T-helper 2 cell (primary cell): ENCODE measurements around the gene VIPR2.

Experiments
- DNase-seq, 5 experiments: peaks; one replicate each; pipeline versions ENCODE4 v3.0.0 to v3.0.0-alpha.2; 2012 to 2022

VIPR2 gene

DNA sequence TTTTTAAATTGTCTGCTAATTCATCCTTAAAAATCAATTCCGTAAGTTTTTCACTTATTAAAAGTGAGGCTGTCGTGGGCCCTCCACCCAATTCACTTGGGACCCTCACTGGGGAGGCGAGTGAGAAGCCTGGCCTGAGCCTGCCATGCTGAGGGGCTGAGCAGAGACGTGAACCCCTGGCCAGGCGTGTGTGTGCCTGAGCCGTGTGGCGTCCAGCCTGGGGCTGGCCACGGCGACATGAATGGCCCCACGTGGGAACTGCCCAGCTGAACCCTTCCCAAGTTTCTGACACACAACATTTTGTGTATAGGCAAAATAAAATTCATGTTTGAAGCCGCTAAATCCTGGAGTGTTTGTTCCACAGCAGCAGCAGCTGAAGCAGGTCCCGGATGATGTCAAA lies 13.0 kb upstream of the VIPR2 start:
- no peak for DNase-seq

DNA sequence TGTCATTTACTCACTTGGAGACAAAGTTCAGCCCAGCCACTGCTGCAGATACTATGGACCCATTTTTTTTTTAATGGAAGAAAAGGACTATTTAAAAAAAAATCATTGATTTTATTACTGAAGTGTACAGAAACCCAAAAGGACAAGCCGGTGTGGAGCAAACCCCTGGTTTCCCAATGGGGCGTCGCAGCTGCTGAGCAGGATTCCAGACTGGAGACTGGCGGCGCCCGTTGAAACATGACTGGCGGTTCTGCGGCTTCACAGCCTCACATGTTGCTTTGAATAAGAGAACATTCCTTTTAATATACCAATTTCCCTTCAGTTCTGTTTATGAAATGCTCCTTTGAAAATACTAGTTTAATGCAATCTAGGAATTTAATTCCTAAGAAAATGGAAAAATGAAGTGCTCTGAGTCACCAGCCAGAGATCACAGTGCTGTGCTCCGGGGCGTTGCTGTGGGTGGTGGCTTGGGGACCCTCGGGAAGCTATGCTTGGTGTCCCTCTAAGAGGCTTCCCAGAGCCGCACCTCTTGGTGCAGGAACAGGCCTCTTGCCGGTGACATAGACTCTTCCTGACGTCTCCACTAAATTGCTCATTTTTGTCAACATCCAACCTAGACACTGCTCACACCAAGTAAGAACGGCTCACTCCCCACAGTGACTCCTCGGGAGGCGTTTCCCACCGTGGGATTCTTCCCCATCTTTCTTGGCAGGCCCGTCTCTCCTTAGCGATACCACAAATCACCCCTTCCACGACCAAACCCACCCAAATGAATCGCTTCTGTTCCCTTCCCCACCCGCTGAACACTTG lies 12.0 kb upstream of the VIPR2 start:
- DNase-seq: no peak

DNA sequence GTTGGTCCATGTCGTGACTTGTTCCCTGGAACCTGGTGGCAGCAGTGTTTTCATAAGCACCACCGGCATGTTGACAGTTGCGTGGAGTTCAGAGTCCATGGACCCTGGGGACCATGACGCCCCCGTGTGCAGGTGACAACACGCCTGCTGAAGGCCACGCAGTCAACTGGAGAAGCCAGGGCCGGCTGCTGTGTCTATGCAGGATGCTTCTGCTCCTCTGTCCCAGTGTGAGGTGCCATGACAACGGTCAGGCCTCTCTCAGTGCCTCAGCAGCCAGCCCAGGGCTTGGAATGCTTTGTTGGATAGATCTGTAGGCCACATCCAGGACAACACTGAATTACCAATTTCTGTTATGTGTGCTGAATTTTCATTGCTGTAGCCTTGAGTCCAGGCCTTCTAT lies 10.7 kb upstream of the VIPR2 start:
- no peak for DNase-seq

DNA sequence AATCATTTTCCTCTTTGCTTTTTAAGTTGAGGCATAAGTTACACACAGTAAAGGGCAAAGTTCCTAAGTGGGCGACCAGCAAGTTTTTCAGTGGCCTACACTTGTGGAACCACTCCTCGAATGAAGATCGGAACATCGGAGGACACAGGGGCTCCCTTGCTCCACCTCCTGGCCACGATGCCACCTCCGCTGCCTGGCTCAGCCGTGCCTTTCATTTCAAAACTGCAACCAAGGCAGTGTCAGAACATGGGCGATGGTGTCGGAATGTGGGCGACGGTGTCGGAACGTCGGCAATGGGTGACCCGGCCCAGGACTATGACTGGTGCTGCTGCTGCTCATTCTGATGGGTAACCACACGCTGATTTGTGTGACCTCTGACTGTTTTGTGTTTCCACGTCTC lies 9.6 kb upstream of the VIPR2 start:
- DNase-seq: no peak

DNA sequence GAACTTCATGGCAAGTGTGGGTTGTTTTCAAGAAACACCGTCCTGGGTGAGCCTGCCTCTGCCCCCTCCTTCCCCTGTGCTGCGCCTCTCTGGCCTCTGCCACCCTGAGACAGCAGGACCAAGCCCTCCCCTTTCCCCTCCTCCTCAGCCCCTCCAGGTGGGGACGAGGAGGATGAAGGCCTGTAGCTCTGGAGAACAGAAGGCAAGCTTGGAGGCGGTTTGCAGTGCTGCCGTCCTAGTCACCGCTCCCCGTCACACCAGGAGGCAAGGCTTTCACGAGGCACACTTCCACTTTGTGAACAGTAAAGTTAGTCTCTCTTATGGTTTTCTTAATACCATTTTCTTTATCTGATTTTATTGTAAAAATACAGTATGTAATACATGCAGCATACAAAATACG lies 8.8 kb upstream of the VIPR2 start:
- DNase-seq: no peak

DNA sequence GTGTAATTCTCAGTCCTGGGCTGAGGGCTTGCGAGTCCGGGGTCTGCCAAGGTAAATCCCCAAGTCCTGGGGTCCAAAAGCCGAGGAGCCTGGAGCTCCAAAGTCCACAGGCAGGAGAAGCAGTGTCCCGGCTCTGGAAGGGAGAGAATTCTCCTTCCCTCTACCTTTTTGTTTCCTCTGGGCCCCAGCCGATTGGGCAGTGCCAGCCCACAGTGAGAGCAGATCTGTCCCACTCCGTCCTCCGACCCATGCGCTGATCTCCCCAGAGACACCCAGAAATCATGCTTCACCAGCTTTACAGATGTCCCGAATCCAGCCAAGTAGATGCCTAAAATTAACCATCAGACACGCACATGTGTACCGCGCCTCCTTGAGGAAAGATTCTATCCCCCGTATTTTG lies 8.1 kb upstream of the VIPR2 start:
- DNase-seq: no peak

DNA sequence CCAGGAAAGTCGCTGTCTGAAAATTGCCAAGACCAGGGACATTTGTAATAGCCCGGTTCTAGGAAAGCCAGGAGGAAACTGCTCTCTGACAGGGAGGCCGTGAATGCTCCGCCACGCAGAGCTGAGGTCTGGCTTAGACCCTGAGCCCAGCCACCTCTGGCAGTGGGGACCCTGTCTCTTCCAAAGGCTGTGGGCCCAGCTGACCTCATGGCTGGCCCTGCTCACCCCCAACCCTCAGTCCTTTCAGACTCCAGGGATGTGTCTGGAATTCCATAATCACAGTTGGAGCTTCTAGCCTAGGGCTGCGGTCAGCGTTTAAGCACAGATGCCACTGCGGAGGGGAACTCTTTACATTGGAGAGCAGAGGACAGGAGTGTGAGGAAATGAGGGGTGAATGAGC lies 6.6 kb upstream of the VIPR2 start:
- DNase-seq: no peak

DNA sequence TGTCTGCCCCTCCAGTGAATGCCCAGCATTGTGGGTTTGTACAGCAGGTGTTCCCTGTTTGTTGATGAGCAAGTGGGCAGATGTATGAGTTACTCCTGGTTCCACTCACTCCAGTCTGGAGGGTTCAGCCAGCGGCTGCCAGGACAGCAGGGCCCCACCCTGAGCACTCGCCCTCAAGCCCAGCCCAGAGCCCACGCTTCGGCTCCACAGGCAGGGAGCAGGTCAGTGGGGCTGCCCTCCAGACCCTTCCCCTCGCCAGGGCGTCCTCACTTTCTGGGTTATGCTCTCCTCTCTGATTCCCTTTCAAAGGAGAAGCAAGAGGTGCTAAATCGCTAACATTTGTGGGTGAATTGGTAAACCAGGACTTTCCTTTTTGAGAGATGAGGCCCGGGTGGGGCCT lies 4.8 kb upstream of the VIPR2 start:
- DNase-seq: no peak

DNA sequence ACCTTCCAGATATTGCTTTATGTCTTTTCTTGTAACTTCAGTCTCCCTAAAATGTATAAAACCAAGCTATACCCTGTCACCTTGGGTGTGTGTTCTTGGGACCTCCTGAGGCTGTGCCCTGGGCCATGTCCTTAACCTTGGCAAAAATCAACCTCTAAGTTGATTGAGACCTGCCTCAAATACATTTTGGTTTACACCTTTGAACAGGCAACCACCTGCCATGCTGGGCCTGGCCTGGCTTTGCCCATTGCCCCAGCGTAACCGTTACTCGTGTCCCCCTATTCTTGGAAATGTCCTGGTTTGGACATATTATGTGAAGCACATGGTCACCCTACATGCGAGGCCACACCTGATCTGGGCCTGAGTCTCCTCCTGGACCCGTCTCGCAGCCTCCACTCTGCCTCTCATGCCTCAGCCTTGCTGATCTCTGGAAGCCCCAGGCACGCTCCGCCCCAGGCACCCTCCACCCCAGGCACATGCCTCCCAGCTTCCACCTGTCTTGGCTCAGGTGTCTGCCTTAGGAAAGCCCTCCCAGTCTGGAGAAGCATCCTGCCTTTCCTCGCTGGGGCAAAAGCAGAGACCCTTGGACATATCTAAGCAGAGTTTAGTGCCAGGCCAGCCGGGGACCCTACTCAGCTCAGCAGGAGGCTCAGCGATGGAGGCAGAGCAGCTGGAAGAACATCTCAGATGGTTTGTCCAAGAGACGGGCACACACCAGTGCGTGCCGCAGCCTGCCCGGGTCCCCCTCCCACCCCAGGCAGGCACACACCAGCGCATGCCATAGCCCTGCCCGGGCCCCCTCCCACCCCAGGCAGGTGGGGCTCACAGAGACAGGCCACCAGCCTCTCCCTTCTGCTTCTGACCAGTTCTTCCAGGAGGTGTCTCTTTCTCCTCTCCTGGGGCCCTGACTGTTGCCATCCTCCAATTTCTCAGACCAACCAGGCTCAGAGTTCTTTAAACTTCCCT lies 4.0 kb upstream of the VIPR2 start:
- DNase-seq: no peak

DNA sequence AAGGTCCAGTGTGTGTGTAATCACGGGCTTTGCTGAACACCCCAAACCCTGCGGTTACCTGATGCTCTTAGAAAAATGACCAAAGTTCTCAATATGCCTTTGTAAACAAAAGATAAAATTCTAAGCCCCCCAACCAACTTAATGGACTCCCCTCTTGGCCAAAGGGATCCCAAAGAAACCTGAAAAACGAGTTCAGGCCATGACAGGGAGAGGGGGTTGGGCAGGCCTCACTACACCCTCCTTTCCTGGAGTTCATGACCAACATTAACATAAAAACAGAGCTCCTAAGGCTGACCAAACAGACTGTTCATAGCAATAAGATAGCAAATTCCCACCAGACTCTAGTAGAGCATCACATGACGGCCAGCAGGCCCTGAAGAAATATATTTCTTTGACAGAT lies 3.0 kb upstream of the VIPR2 start:
- no peak for DNase-seq

DNA sequence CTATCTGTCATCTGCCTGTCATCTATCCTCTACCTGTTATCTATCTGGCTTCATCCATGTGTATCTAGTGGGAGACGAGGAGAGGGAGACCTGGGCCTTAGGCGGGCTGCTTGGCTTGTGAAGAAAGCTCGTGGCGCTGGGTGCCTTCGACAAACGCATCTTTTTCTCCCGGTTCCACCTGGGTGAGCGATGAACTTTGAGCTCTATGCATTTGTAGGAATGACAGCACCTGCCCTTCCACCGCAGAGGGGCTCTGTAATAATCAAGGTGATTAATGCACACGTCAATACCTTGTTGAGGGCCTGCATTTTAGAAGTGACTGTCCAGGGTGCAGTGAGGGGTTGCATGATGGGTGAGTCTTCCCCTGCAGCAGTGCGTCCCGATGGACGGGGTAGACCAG lies 2.6 kb upstream of the VIPR2 start:
- no peak for DNase-seq

DNA sequence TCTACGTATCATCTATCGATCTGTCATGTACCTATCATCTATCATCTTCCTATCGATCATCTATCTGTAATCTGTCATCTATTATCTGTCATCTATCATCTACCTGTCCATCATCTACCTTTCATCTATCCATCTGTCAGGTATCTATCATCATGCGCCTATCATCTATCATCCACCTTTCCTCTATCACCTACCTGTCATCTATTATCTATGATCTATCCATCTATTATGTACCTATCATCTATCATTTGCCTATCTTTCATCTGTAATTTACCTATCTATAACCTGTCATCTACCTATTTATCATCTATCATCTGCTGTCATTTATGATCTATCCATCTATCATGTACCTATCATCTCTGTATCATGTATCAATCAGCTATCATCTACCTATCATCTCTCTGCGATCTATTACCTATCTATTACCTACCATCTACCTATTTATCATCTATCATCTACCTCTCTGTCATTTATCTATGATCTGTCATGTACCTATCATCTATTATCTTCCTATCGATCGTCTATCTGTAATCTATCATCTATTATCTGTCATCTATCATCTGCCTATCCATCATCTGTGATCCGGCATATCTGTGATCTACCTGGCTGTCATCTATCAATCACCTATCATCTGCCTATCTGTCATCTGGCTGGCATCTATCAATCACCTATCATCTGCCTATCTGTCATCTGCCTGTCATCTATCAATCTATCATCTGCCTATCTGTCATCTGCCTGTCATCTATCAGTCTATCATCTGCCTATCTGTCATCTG lies 1.6 kb upstream of the VIPR2 start:
- DNase-seq: no peak

DNA sequence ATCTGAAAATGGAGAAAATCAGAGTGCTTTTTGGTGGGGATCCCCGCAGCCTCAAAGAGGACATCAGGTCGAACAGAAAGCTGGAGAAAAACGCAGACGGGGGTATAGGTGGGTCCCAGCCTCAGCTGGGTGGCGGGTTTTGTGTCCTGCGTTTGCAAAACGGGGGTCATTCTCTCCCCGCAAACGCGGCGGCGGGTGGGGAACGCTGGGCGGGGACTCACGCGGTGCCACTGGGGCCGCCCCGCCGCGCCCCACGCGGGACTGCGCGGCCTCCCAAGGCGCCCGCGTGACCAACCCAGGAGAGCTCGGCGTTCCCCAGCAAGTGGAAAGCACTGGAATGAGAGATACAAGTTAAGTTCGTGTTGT lies 806 bp upstream of the VIPR2 start:
- DNase-seq: no peak

DNA sequence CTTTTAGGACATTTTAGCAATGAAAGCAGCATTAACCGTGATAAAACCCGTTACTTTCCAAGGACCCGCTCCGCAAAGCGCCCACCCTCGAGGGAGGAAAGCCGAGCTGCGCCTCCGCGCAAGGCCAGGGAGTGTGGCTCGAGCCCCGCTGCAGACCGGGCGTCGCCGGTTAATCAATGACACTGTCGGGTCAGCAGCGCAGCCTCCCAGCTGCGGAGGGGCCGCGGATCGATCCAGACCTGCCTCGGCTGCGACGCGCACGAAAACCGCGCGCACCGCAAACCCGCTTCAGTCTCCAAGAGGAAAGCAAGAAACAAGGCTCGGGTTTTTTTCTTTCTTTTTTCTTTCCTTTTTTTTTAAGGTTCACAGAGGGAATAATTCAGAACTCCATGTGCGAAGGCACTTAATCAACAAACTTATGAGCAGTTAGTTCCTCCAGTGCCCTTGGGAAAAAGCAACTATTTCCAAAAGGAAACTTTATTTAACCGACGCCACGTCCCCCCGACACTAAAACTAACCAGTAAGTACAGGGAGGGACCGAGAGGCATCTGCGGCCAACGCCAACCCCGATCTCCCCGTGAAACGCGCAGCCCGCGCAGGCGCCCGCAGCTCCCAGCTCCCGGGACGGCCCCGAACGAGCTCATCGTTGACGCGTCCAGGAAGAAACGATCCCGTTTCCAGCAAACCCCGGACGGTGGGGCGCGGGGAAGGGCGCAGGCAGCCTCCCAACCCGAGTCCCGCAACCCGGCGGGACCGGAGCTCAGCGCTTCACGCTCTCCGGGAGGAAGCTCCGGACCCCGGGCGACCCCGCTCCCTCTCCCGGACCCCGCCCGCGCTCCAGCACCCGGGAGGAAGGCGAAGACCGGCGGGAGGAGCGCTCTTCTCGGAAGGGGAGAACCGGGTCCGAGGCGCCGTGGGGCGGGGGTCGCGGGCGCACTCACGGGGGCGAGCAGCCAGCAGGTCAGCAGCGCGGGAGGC lies 598 bp downstream of the VIPR2 start:
- DNase-seq: no peak

DNA sequence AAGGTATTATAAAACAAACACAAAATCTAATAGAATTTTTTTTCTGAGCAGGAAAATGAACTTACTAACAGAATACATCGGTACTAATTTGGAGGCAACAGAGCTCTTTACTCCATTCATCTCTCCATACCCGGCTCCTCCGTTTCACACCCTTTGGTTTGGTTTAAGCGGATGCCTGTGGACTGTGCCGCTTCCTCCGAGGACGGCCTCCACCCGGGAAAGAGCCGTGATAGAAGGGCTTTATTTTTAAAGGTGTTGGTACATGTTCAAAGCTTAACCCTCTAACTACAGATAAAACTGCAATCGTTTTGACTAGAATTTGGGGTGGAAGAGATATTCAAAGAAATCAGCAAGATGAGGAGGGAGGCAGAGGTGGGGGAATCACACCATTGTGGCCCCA lies 1.9 kb downstream of the VIPR2 start:
- no peak for DNase-seq

DNA sequence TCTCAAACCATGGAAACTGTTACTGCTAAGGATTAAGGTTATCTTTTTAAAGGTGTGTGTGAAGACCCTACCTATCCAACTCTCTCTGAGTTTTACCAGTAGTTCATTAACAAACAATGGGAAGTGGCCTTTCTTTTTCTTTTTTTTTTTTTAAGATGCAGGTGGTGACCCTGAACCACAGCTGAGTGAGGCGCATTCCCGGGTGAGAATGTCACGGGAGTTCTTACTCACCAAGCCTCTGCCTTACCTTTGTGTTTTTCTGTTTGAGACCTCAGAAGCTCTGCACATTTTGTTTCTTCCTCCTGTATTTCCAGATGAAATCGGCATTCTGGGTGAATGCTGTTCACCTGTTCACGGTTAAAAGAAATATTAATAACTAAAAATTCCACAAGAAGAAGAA lies 2.5 kb downstream of the VIPR2 start:
- DNase-seq: no peak

DNA sequence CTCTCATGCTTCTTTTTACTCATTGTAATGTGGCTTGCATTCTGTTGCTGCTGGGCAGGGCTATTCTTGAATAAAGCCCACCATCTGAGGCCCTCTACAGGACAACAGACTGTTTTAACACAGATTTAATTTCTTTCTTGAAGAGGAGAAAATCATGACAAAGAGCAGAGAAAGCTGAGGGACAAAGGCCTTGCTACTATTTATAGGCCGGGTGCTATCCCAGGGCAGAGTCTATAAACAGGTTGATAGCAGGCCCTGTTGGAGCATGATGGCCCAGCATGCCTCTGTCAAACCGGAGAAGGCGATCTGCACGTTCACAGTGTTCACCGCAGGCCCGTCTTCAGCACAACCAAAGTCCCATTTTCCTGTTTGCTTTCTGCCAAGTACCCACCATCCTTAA lies 3.0 kb downstream of the VIPR2 start:
- DNase-seq: no peak

DNA sequence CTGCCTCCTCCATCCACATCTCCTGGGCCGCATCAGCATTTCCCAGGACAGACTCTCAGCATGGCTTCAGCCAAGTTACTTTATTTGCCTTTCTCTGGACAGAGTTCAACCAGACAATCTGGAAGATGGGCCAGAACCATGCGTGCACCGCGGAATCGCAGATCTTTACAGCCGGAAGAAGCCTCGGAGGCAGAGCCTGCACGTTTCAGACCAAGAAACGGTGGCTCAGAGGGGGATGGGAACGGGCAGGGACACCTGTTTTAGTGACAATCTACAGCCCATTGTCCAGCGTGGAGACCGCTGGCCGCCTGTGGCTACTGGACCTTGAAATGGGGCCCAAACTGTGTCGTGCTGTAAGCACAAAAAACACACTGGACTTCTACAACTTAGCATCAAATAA lies 3.5 kb downstream of the VIPR2 start:
- DNase-seq: no peak

DNA sequence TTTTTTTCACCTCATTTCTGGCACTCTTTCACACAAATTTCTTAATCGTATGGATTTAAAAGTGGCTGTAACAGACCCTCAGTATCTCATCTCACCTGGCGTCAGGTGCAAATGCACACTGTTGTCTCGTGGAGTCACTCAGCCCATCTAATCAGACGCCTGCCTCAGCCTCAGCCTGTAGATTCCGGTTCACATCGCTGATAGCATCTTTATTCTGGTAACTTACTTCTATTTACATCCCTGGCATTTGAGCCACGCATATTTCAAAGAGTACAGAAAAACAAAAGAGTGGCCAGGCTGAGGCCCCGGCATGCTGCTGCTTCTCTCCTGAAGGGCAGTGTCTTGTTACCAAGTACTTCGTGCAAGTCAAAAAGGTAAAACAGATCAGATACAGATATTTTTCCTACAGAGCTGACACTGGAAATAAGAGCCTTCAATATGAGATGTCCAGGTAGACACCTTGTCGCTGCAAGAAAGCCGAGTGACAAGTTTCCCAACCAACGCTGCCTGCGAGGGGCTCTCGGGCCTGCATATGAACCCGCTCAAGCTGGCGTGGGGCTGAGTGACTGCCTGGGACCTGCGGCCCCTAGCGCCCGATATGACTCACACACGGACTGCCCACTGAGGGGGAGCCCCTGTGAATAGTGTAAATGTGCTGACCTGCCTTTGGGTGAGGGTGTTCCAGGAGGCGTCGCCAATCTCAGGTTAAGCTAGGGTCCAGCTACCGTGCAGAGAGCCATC lies 4.3 kb downstream of the VIPR2 start:
- DNase-seq: no peak

DNA sequence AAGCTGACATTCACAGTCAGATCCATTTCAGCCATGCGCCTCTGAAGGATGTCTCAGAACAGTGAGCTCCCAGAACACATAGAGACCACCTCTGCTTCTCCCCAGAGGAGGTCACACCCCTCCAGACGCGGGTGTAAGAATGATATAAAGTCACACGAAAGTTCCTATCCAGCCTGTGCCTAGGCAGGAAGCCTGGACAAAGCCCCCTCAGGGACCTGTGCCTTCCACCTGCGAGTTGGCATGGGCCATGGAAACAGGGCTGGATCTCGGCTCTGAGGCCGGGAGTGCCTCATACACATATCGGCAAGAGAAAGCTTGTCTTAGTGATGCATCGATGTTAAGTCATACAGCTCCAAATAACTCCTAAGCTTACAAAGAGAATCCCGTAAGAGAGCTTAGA lies 5.0 kb downstream of the VIPR2 start:
- DNase-seq: no peak

DNA sequence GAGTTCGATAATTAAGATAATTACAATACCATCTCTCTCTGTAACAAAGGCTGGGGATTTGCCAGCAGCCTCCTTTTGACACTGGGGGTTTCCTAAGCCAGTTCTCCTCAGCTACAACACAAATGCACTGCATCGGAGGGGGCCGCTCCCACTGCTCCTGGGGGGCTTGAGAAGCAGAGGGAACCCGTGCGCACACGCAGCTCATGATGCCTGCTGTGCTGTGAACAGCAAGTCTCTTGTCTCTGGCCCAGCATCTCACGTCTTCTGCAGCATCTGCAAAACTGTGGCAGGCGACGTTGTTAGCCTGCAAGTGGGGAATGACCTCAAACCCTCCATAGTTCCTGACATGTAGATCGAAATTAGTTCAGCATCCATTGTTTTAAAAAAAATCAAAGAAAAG lies 5.5 kb downstream of the VIPR2 start:
- no peak for DNase-seq
